HG03196 (cell line): Measurements from ENCODE around the gene ZFPM1.

ENCODE experiments used
- ATAC-seq: cut with Tn5 transposase; IDR thresholded peaks from one replicate; pipeline ENCODE4 v1.9.1; 2021; ENCODE audit not compliant: unreplicated experiment

The ZFPM1 gene

GRCh38 chr16:88417684-88418476, 35.2 kb upstream of the ZFPM1 start:
- no peak for ATAC-seq

- no peak for ATAC-seq
Measured at GRCh38 chr16:88418869-88419268, 34.2 kb upstream of the ZFPM1 start.

GRCh38 chr16:88419790-88420189, 33.3 kb upstream of the ZFPM1 start:
- ATAC-seq = no peak

- no peak for ATAC-seq
Measured at GRCh38 chr16:88420496-88420895, 32.6 kb upstream of the ZFPM1 start.

GRCh38 chr16:88421301-88421700, 31.8 kb upstream of the ZFPM1 start:
- no peak for ATAC-seq

GRCh38 chr16:88421871-88422433, 31.1 kb upstream of the ZFPM1 start:
- no peak for ATAC-seq

- ATAC-seq = no peak
Measured at GRCh38 chr16:88422733-88423447, 30.2 kb upstream of the ZFPM1 start.

- ATAC-seq = no peak
Measured at GRCh38 chr16:88423448-88423850, 29.6 kb upstream of the ZFPM1 start.

GRCh38 chr16:88424587-88425235, 28.4 kb upstream of the ZFPM1 start:
- ATAC-seq = no peak

- no peak for ATAC-seq
Measured at GRCh38 chr16:88426018-88426417, 27.1 kb upstream of the ZFPM1 start.

- no peak for ATAC-seq
Measured at GRCh38 chr16:88427376-88427775, 25.7 kb upstream of the ZFPM1 start.

GRCh38 chr16:88428156-88428555, 24.9 kb upstream of the ZFPM1 start:
- ATAC-seq = no peak

GRCh38 chr16:88428616-88429386, 24.3 kb upstream of the ZFPM1 start:
- no peak for ATAC-seq

GRCh38 chr16:88429387-88430184, 23.5 kb upstream of the ZFPM1 start:
- no peak for ATAC-seq

GRCh38 chr16:88430185-88430523, 22.9 kb upstream of the ZFPM1 start:
- ATAC-seq = no peak

- ATAC-seq = no peak
Measured at GRCh38 chr16:88430524-88431446, 22.3 kb upstream of the ZFPM1 start.

- ATAC-seq = no peak
Measured at GRCh38 chr16:88431651-88432050, 21.4 kb upstream of the ZFPM1 start.

- ATAC-seq = no peak
Measured at GRCh38 chr16:88432174-88432573, 20.9 kb upstream of the ZFPM1 start.

- ATAC-seq = no peak
Measured at GRCh38 chr16:88432753-88433152, 20.3 kb upstream of the ZFPM1 start.
